K562 (cell line): ENCODE results near the gene ASPHD2. TPM values are rescaled to one million over a fixed set of nuclear protein-coding genes. Genes with fewer than 3 reads are reported as not detected.

ENCODE experiments used
- ATAC-seq: fragments of 200-7000 bp; cut with Tn5 transposase; 3 replicates; pipeline ENCODE4 v1.9.1; 2020; ENCODE audit warnings: moderate library complexity
- BruUV-seq: library from RNA; stranded (reverse); fragments of 400-500 nt; replicated peaks from 2 replicates; lab custom pipeline; 2021; lab: Mats Ljungman, UMichigan
- CTCF ChIA-PET: fragments of 300-600 bp; formaldehyde crosslinking; extraction: SDS; loops from one replicate; lab custom pipeline; 2021; ENCODE audit warnings: low intra/inter-chr PET ratio; lab: Yijun Ruan, JAX
- POLR2A ChIA-PET: fragments of 300-600, 350-650 bp; sonication (Branson Sonifier 250); formaldehyde crosslinking; extraction: SDS; loops from one replicate; lab custom pipeline; 2021; ENCODE audit warnings: antibody characterized with exemption, inconsistent platforms; lab: Yijun Ruan, JAX
- DNase-seq, 4 experiments: peaks; one replicate each; pipeline versions ENCODE4 v3.0.0 to v3.0.0-alpha.2; 2011 to 2018; ENCODE audit warnings: low spot score in 3 of 4, mixed read lengths in 3 of 4; ENCODE audit errors: extremely low read depth in 1 of 4
- FAIRE-seq: peaks from 2 replicates; lab custom pipeline; 2011; peaks lifted over from hg19 to GRCh38; lab: Jason Lieb, UNC
- H2AFZ ChIP-seq: 2 replicates; pipeline ENCODE4 v1.6.0; 2011; ENCODE audit warnings: low read depth, low read length, control low read depth, inconsistent platforms
- H3K27ac ChIP-seq: fragments of 200-600 bp; 3 replicates; pipeline ENCODE4 v1.8.0; 2011; ENCODE audit warnings: low read depth, mild to moderate bottlenecking, control low read depth, inconsistent platforms, low read length, moderate library complexity, mixed read lengths; ENCODE audit errors: extremely low read depth
- H3K27me3 ChIP-seq, 2 experiments: fragments of 300-600 bp in 1 of 2; 2 replicates in 1 of 2; 3 replicates in 1 of 2; pipeline versions ENCODE4 v1.6.0 to v1.8.0; 2011; ENCODE audit warnings: inconsistent platforms in 2 of 2, low read length in 2 of 2, mild to moderate bottlenecking in 1 of 2, mixed read lengths in 1 of 2, moderate library complexity in 1 of 2; ENCODE audit not compliant: control insufficient read depth in 2 of 2, insufficient read depth in 2 of 2
- H3K36me3 ChIP-seq: fragments of 300-600 bp; 3 replicates; pipeline ENCODE4 v1.8.0; 2011; ENCODE audit warnings: mild to moderate bottlenecking, low read length, inconsistent platforms; ENCODE audit not compliant: control insufficient read depth, insufficient read depth
- H3K4me1 ChIP-seq, 2 experiments: fragments of 200-600 bp in 1 of 2; replicated peaks in 1 of 2; 2 replicates in 1 of 2; 3 replicates in 1 of 2; pipeline versions ENCODE4 v1.5.1 to v1.8.0; 2011; ENCODE audit warnings: inconsistent platforms in 2 of 2, low read length in 2 of 2, mild to moderate bottlenecking in 1 of 2, mixed read lengths in 1 of 2, moderate library complexity in 1 of 2; ENCODE audit not compliant: control insufficient read depth in 2 of 2, insufficient read depth in 2 of 2
- H3K4me2 ChIP-seq: 2 replicates; pipeline ENCODE4 v1.6.1; 2011; ENCODE audit warnings: low read length, control low read depth, inconsistent platforms, mixed read lengths; ENCODE audit not compliant: insufficient read depth
- H3K4me3 ChIP-seq: fragments of 200-600 bp; sonication (generic), shearing (Covaris generic); 2 replicates; pipeline ENCODE4 v1.5.1; 2016; ENCODE audit warnings: control low read depth, inconsistent platforms
- H3K79me2 ChIP-seq: fragments of 200-600 bp; 3 replicates; pipeline ENCODE4 v1.8.0; 2011; ENCODE audit warnings: low read length, inconsistent platforms; ENCODE audit not compliant: control insufficient read depth, insufficient read depth
- H3K9ac ChIP-seq, 2 experiments: 2 replicates each; pipeline versions ENCODE4 v1.6.0 to v1.6.1; 2011; ENCODE audit warnings: low read depth in 2 of 2, low read length in 2 of 2, control low read depth in 1 of 2, inconsistent platforms in 1 of 2, mild to moderate bottlenecking in 1 of 2, mixed read lengths in 1 of 2; ENCODE audit not compliant: insufficient read depth in 1 of 2
- H3K9me1 ChIP-seq: one replicate; pipeline ENCODE4 v1.6.0; 2011; ENCODE audit warnings: inconsistent platforms, mild to moderate bottlenecking, low read length, moderate library complexity; ENCODE audit not compliant: control insufficient read depth, insufficient read depth
- H3K9me3 ChIP-seq: replicated peaks from 2 replicates; pipeline ENCODE4 v1.5.1; 2011; ENCODE audit warnings: low read depth, low read length, inconsistent platforms; ENCODE audit not compliant: control insufficient read depth, insufficient read depth
- H4K20me1 ChIP-seq: replicated peaks from 2 replicates; pipeline ENCODE4 v1.6.1; 2011; ENCODE audit warnings: low read length, inconsistent platforms, mixed read lengths; ENCODE audit not compliant: control insufficient read depth, insufficient read depth
- BCOR ChIP-seq: fragments of 450-650 bp; IDR thresholded peaks from 2 replicates; pipeline ENCODE4 v1.6.1; 2016
- COPS2 ChIP-seq: fragments of 450-650 bp; conservative IDR thresholded peaks from 2 replicates; pipeline ENCODE4 v1.6.1; 2016; ENCODE audit warnings: mild to moderate bottlenecking, moderate library complexity
- ELK3 ChIP-seq: fragments of 450-650 bp; formaldehyde crosslinking; IDR thresholded peaks from 2 replicates; pipeline ENCODE4 v1.4.0; 2020; ENCODE audit warnings: mild to moderate bottlenecking
- HMG20A ChIP-seq: fragments of 450-650 bp; formaldehyde crosslinking; conservative IDR thresholded peaks from 2 replicates; pipeline ENCODE4 v1.4.0; 2020; ENCODE audit warnings: mild to moderate bottlenecking, mixed read lengths
- HMGN3 ChIP-seq: IDR thresholded peaks from 2 replicates; pipeline ENCODE4 v1.6.1; 2011; ENCODE audit warnings: borderline replicate concordance, low read depth, mild to moderate bottlenecking, mixed read lengths, low read length; ENCODE audit not compliant: insufficient read length; ENCODE audit errors: extremely low read depth
- KLF13 ChIP-seq: fragments of 450-650 bp; IDR thresholded peaks from 2 replicates; pipeline ENCODE4 v1.6.1; 2016; ENCODE audit warnings: missing genetic modification characterization, low read depth, mild to moderate bottlenecking, missing compliant biosample characterization, moderate library complexity, borderline replicate concordance
- NCOR1 ChIP-seq: fragments of 450-650 bp; IDR thresholded peaks from 2 replicates; pipeline ENCODE4 v1.6.1; 2016; ENCODE audit warnings: mild to moderate bottlenecking, moderate library complexity
- RFX1 ChIP-seq: fragments of 450-650 bp; IDR thresholded peaks from 2 replicates; pipeline ENCODE4 v1.6.1; 2016; ENCODE audit warnings: mild to moderate bottlenecking, moderate library complexity
- SIN3A ChIP-seq, 2 experiments: fragments of 150-350 bp in 1 of 2; IDR thresholded peaks; 2 replicates each; pipeline ENCODE4 v1.6.1; 2011 to 2016; ENCODE audit warnings: borderline replicate concordance in 2 of 2, low read depth in 2 of 2, low read length in 2 of 2, mild to moderate bottlenecking in 2 of 2, moderate library complexity in 2 of 2; ENCODE audit not compliant: control insufficient read depth in 1 of 2
- SMAD4 ChIP-seq: fragments of 250-450 bp; sonication (Bioruptor Pico); conservative IDR thresholded peaks from 2 replicates; pipeline ENCODE4 v1.8.0; 2021; ENCODE audit warnings: inconsistent platforms, mild to moderate bottlenecking, moderate library complexity
- SREBF1 ChIP-seq: fragments of 150-350 bp; IDR thresholded peaks from 2 replicates; pipeline ENCODE4 v1.6.1; 2014; ENCODE audit warnings: antibody characterized with exemption, low read depth, low read length, borderline replicate concordance
- TBL1XR1 ChIP-seq, 2 experiments: IDR thresholded peaks; 2 replicates each; pipeline ENCODE4 v1.6.1; 2012; ENCODE audit warnings: improper control_type of control experiment in 2 of 2, low read length in 2 of 2, mild to moderate bottlenecking in 1 of 2
- TCF15 ChIP-seq: fragments of 250-450 bp; sonication (Bioruptor Pico); IDR thresholded peaks from 2 replicates; pipeline ENCODE4 v1.8.0; 2022; ENCODE audit warnings: moderate library complexity, mild to moderate bottlenecking, inconsistent platforms
- TSHZ1 ChIP-seq: fragments of 250-450 bp; sonication (Bioruptor Pico); IDR thresholded peaks from 2 replicates; pipeline ENCODE4 v1.4.0; 2020; ENCODE audit warnings: mild to moderate bottlenecking, moderate library complexity
- ZNF655 ChIP-seq: fragments of 250-450 bp; sonication (Bioruptor Pico); IDR thresholded peaks from 2 replicates; pipeline ENCODE4 v1.5.0; 2021
- WGBS: fragments of 100-300 bp; shearing (Covaris generic); methylation state at CpG from one replicate; pipeline ENCODE4 v1.1.6; 2016; ENCODE audit warnings: low coverage, mixed read lengths; ENCODE audit not compliant: insufficient coverage; ENCODE audit errors: missing lambda C conversion rate; 5-methylcytosine and 5-hydroxymethylcytosine counted together
- in situ Hi-C: fragments of 300-500 bp; cut with MboI; formaldehyde crosslinking; loops from 4 replicates; pipeline ENCODE4 v1.15.0; 2018; ENCODE audit warnings: inconsistent platforms, mixed read lengths
- intact Hi-C: fragments of 100-400 bp; cut with micrococcal nuclease; formaldehyde crosslinking; loops from 2 replicates; pipeline ENCODE4 v1.14.2; 2022
- polyA plus RNA-seq, 8 experiments: library from polyadenylated mRNA; depleted of rRNA in 4 of 8; stranded (reverse) in 5 of 8; unstranded in 3 of 8; fragments of >200 nt; fragmentation: Nextera tagmentation in 2 of 8; fragmentation: Illumina TruSeq in 1 of 8; extraction: Ambion mirVana in 2 of 8; extraction: Trizol in 1 of 8; gene quantifications; 2 replicates each; pipeline versions ENCODE4 v1.2.1 to v1.2.3, GENCODE V29; 2011 to 2014; ENCODE audit warnings: inconsistent platforms in 1 of 8, missing spikeins in 1 of 8
- total RNA-seq, 7 experiments: library from RNA; depleted of rRNA in 6 of 7; stranded (reverse); fragments of >200 nt in 6 of 7; fragmentation: Illumina TruSeq in 2 of 7; extraction: Trizol in 2 of 7; gene quantifications; 2 replicates each; pipeline versions ENCODE4 v1.2.1 to v1.2.3, GENCODE V29; 2011 to 2021; ENCODE audit warnings: low replicate concordance in 1 of 7

The ASPHD2 gene
- total and polyA plus RNA-seq, 9 of the 15 experiments (the other 6 are each of a cell fraction or from before 2014, with no cell fraction given) = 0.18 to 0.64 (median 0.36) TPM

- Histone ChIP-seq H3K27ac (no peak overlapping the region), H3K27me3 (no peaks in the 10 kb centered on the region), H3K9me3 (no peaks in the 10 kb centered on the region), H2AFZ (no peak overlapping the region), H3K36me3 (peaks cover 69% of the 10 kb centered on the region; the same call in 2 of the 3 replicates), H4K20me1 (no peaks in the 10 kb centered on the region; the same call in 1 of the 2 replicates), H3K79me2 (peaks cover 11% of the 10 kb centered on the region; the same call in 1 of the 3 replicates), H3K9ac (no peak overlapping the region), H3K4me3 (no peak overlapping the region), H3K4me2 (no peak overlapping the region), H3K9me1 (no peaks in the 10 kb centered on the region), H3K4me1 (peaks cover 0 to 3% of the 10 kb centered on the region in 2 experiments; a peak in 2 of 5 replicates)
- WGBS = 94% methylated on average over 24 of the region's 26 CpGs
- CTCF ChIA-PET = no interaction called here
- intact Hi-C loops (no loop called here), in situ Hi-C loops (no loop called here)
- POLR2A ChIA-PET = interaction anchor here (1.1 kb wide), 1 partner anchor 15 kb away, joined by 3 read pairs; no protein-coding TSS in a partner anchor
- FAIRE-seq (no peak), ATAC-seq (no peak), DNase-seq (no peak)
- BruUV-seq = no TSS peak
- no peak for TF ChIP-seq BCOR
- no peak for TF ChIP-seq NCOR1
- TF ChIP-seq HMG20A (CRISPR knock-in tag) = no peak
- TF ChIP-seq SREBF1 = no peak
- TF ChIP-seq ZNF655 = no peak
- no peak for TF ChIP-seq COPS2
- TF ChIP-seq TCF15 = no peak
- TF ChIP-seq TSHZ1 (CRISPR knock-in tag) = no peak
- TF ChIP-seq KLF13 (tag) = no peak
- no peak for TF ChIP-seq SMAD4 (CRISPR knock-in tag)
- no peak for TF ChIP-seq SIN3A (IDR thresholded peaks at IDR 0.05; ENCODE audit: borderline replicate concordance in 2 of 2, control insufficient read depth in 1 of 2, low read depth in 2 of 2, low read length in 2 of 2)
- TF ChIP-seq ELK3 (CRISPR knock-in tag) = no peak
- TF ChIP-seq TBL1XR1 (IDR thresholded peaks at IDR 0.05; ENCODE audit: low read length in 2 of 2) = no peak
- no peak for TF ChIP-seq HMGN3
- TF ChIP-seq RFX1 = no peak
Measured at GRCh38 chr22:26457661-26458272, 28.7 kb downstream of the ASPHD2 start.
